K562 (cell line): ENCODE data around the gene EMC9. TPM values are rescaled to one million over a fixed set of nuclear protein-coding genes. Genes with fewer than 3 reads are reported as not detected.

ENCODE experiments used
- COPS2 ChIP-seq: fragments of 450-650 bp; conservative IDR thresholded peaks from 2 replicates; pipeline ENCODE4 v1.6.1; 2016; ENCODE audit warnings: mild to moderate bottlenecking, moderate library complexity
- DIDO1 ChIP-seq: fragments of 450-650 bp; IDR thresholded peaks from 2 replicates; pipeline ENCODE4 v1.6.1; 2016; ENCODE audit warnings: low read depth, missing biosample characterization, missing genetic modification characterization
- E2F8 ChIP-seq: fragments of 450-650 bp; IDR thresholded peaks from 2 replicates; pipeline ENCODE4 v1.7.1; 2018; ENCODE audit warnings: mild to moderate bottlenecking, low read depth; ENCODE audit not compliant: partially characterized antibody
- FOXA1 ChIP-seq: fragments of 450-650 bp; IDR thresholded peaks from 2 replicates; pipeline ENCODE4 v1.6.1; 2016; ENCODE audit warnings: mild to moderate bottlenecking, borderline replicate concordance
- GABPA ChIP-seq: fragments of 200-800 bp; sonication (Bioruptor generic); conservative IDR thresholded peaks from 2 replicates; pipeline ENCODE4 v1.6.1; 2016; ENCODE audit warnings: low read depth, missing genetic modification characterization, missing compliant biosample characterization
- MYNN ChIP-seq, 2 experiments: sonication (generic); formaldehyde crosslinking in 1 of 2; IDR thresholded peaks; 2 replicates each; pipeline versions ENCODE4 v1.5.0 to v1.6.1; 2016 to 2020; ENCODE audit warnings: antibody characterized with exemption in 1 of 2, missing genetic modification reagents in 1 of 2
- PHTF2 ChIP-seq: fragments of 250-450 bp; sonication (Bioruptor Pico); IDR thresholded peaks from 2 replicates; pipeline ENCODE4 v1.5.0; 2021; ENCODE audit warnings: mild to moderate bottlenecking
- POLR2A ChIP-seq: fragments of 450-650 bp; conservative IDR thresholded peaks from 2 replicates; pipeline ENCODE4 v1.6.1; 2016
- PTBP1 ChIP-seq: fragments of 200-400 bp; formaldehyde crosslinking; IDR thresholded peaks from 2 replicates; pipeline ENCODE4 v1.6.1; 2017; ENCODE audit warnings: low read depth, low read length
- PTRF ChIP-seq: fragments of 450-650 bp; IDR thresholded peaks from 2 replicates; pipeline ENCODE4 v1.6.1; 2016; ENCODE audit warnings: mild to moderate bottlenecking, missing genetic modification characterization, missing compliant biosample characterization
- ZBTB17 ChIP-seq: fragments of 450-650 bp; formaldehyde crosslinking; IDR thresholded peaks from 2 replicates; pipeline ENCODE4 v1.4.0; 2020; ENCODE audit warnings: mild to moderate bottlenecking
- polyA plus RNA-seq, 8 experiments: library from polyadenylated mRNA; depleted of rRNA in 4 of 8; stranded (reverse) in 5 of 8; unstranded in 3 of 8; fragments of >200 nt; fragmentation: Nextera tagmentation in 2 of 8; fragmentation: Illumina TruSeq in 1 of 8; extraction: Ambion mirVana in 2 of 8; extraction: Trizol in 1 of 8; gene quantifications; 2 replicates each; pipeline versions ENCODE4 v1.2.1 to v1.2.3, GENCODE V29; 2011 to 2014; ENCODE audit warnings: inconsistent platforms in 1 of 8, missing spikeins in 1 of 8
- total RNA-seq, 7 experiments: library from RNA; depleted of rRNA in 6 of 7; stranded (reverse); fragments of >200 nt in 6 of 7; fragmentation: Illumina TruSeq in 2 of 7; extraction: Trizol in 2 of 7; gene quantifications; 2 replicates each; pipeline versions ENCODE4 v1.2.1 to v1.2.3, GENCODE V29; 2011 to 2021; ENCODE audit warnings: low replicate concordance in 1 of 7
- TF ChIP-seq, protein P1 (sequence below): fragments of 450-650 bp; IDR thresholded peaks from 2 replicates; pipeline ENCODE4 v1.6.1; 2016; ENCODE audit warnings: missing biosample characterization, missing genetic modification characterization
- TF ChIP-seq, protein P2 (sequence below): fragments of 150-350 bp; conservative IDR thresholded peaks from 2 replicates; pipeline ENCODE4 v1.6.1; 2014; ENCODE audit warnings: low read length
- TF ChIP-seq, protein P3 (sequence below): fragments of 450-650 bp; IDR thresholded peaks from 2 replicates; pipeline ENCODE4 v1.6.1; 2014; ENCODE audit warnings: low read depth, mild to moderate bottlenecking, moderate library complexity, borderline replicate concordance
- TF ChIP-seq, protein P4 (sequence below), 2 experiments: fragments of 450-650 bp; conservative IDR thresholded peaks; 2 replicates each; pipeline ENCODE4 v1.6.1; 2017; ENCODE audit warnings: mild to moderate bottlenecking in 2 of 2, moderate library complexity in 2 of 2

EMC9 gene
- total and polyA plus RNA-seq, 9 of the 15 experiments (the other 6 are each of a cell fraction or from before 2014, with no cell fraction given), result 3.1 to 13.2 (median 7.8) TPM

- TF ChIP-seq ZBTB17 (CRISPR knock-in tag), result 0 out of 2 replicates have a peak, but pooled peaks have one; percentile 17
- no peak; the same call in 1 of the 2 replicates for TF ChIP-seq GABPA (tag)
- TF ChIP-seq, protein P1, sequence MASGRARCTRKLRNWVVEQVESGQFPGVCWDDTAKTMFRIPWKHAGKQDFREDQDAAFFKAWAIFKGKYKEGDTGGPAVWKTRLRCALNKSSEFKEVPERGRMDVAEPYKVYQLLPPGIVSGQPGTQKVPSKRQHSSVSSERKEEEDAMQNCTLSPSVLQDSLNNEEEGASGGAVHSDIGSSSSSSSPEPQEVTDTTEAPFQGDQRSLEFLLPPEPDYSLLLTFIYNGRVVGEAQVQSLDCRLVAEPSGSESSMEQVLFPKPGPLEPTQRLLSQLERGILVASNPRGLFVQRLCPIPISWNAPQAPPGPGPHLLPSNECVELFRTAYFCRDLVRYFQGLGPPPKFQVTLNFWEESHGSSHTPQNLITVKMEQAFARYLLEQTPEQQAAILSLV (tag), result no peak
- TF ChIP-seq E2F8, result no peak
- no peak for TF ChIP-seq PTRF
- TF ChIP-seq COPS2, result no peak
- TF ChIP-seq DIDO1, result no peak
- no peak for TF ChIP-seq PHTF2
- peak; percentile 73 for TF ChIP-seq POLR2A
- TF ChIP-seq, protein P2, sequence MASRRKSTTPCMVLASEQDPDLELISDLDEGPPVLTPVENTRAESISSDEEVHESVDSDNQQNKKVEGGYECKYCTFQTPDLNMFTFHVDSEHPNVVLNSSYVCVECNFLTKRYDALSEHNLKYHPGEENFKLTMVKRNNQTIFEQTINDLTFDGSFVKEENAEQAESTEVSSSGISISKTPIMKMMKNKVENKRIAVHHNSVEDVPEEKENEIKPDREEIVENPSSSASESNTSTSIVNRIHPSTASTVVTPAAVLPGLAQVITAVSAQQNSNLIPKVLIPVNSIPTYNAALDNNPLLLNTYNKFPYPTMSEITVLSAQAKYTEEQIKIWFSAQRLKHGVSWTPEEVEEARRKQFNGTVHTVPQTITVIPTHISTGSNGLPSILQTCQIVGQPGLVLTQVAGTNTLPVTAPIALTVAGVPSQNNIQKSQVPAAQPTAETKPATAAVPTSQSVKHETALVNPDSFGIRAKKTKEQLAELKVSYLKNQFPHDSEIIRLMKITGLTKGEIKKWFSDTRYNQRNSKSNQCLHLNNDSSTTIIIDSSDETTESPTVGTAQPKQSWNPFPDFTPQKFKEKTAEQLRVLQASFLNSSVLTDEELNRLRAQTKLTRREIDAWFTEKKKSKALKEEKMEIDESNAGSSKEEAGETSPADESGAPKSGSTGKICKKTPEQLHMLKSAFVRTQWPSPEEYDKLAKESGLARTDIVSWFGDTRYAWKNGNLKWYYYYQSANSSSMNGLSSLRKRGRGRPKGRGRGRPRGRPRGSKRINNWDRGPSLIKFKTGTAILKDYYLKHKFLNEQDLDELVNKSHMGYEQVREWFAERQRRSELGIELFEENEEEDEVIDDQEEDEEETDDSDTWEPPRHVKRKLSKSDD, result no peak
- TF ChIP-seq, protein P3, sequence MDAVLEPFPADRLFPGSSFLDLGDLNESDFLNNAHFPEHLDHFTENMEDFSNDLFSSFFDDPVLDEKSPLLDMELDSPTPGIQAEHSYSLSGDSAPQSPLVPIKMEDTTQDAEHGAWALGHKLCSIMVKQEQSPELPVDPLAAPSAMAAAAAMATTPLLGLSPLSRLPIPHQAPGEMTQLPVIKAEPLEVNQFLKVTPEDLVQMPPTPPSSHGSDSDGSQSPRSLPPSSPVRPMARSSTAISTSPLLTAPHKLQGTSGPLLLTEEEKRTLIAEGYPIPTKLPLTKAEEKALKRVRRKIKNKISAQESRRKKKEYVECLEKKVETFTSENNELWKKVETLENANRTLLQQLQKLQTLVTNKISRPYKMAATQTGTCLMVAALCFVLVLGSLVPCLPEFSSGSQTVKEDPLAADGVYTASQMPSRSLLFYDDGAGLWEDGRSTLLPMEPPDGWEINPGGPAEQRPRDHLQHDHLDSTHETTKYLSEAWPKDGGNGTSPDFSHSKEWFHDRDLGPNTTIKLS, result no peak
- TF ChIP-seq, protein P4, sequence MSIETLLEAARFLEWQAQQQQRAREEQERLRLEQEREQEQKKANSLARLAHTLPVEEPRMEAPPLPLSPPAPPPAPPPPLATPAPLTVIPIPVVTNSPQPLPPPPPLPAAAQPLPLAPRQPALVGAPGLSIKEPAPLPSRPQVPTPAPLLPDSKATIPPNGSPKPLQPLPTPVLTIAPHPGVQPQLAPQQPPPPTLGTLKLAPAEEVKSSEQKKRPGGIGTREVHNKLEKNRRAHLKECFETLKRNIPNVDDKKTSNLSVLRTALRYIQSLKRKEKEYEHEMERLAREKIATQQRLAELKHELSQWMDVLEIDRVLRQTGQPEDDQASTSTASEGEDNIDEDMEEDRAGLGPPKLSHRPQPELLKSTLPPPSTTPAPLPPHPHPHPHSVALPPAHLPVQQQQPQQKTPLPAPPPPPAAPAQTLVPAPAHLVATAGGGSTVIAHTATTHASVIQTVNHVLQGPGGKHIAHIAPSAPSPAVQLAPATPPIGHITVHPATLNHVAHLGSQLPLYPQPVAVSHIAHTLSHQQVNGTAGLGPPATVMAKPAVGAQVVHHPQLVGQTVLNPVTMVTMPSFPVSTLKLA (conservative IDR thresholded peaks at IDR 0.05), result peak; percentile 83 to 84
- no peak for TF ChIP-seq PTBP1
- peak; percentile 90 for TF ChIP-seq MYNN (IDR thresholded peaks at IDR 0.05)
- no peak for TF ChIP-seq MYNN (CRISPR knock-in tag; IDR thresholded peaks at IDR 0.05)
- TF ChIP-seq FOXA1, result no peak
Observed at GRCh38 chr14:24160850-24161804, 19.7 kb upstream of the EMC9 start, which contains the start of gene IRF9 (continued).
